ENCODE results near the gene BRIX1.

GRCh38 chr5:34897646-34898045 lies 17.9 kb upstream of the BRIX1 start:
- TF ChIP-seq CTCF (IDR thresholded peaks at IDR 0.05) (no peak), EZH2 (IDR thresholded peaks at IDR 0.05; ENCODE audit: borderline replicate concordance, insufficient read depth, low read depth, low read length, poor library complexity, severe bottlenecking) (no peak)
